ENCODE results near the gene HIVEP1.

HIVEP1 gene

DNA sequence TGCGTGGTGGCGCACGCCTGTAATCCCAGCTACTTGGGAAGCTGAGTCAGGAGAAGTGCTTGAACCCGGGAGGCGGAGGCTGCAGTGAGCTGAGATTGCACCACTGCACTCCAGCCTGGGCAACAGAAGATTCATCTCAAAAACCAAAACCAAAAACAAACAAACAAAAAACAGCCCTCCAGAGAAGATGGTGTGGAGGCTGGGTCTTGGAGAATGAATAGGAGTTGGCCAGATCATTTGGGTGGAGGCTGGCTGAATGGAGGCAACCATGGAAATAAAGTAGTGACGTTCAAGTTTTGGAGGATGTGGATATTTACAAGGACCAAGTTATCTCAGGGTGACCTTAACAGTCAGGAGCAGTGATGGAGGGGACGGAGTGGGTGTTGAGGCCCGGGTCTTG lies 24.7 kb downstream of the HIVEP1 start:
- TF ChIP-seq, protein P1, sequence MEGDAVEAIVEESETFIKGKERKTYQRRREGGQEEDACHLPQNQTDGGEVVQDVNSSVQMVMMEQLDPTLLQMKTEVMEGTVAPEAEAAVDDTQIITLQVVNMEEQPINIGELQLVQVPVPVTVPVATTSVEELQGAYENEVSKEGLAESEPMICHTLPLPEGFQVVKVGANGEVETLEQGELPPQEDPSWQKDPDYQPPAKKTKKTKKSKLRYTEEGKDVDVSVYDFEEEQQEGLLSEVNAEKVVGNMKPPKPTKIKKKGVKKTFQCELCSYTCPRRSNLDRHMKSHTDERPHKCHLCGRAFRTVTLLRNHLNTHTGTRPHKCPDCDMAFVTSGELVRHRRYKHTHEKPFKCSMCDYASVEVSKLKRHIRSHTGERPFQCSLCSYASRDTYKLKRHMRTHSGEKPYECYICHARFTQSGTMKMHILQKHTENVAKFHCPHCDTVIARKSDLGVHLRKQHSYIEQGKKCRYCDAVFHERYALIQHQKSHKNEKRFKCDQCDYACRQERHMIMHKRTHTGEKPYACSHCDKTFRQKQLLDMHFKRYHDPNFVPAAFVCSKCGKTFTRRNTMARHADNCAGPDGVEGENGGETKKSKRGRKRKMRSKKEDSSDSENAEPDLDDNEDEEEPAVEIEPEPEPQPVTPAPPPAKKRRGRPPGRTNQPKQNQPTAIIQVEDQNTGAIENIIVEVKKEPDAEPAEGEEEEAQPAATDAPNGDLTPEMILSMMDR (IDR thresholded peaks at IDR 0.05; ENCODE audit: low read depth, low read length) = no peak
- H3K9me3 ChIP-seq = no peaks in the 10 kb centered on the region
- no peak overlapping the region for H3K4me3 ChIP-seq (ENCODE audit: low read depth, low read length)
- DNase-seq = no peak
- H3K4me1 ChIP-seq = no peaks in the 10 kb centered on the region; the same call in 1 of the 2 replicates
- no peaks in the 10 kb centered on the region for H3K27me3 ChIP-seq
- no peaks in the 10 kb centered on the region for H3K36me3 ChIP-seq

DNA sequence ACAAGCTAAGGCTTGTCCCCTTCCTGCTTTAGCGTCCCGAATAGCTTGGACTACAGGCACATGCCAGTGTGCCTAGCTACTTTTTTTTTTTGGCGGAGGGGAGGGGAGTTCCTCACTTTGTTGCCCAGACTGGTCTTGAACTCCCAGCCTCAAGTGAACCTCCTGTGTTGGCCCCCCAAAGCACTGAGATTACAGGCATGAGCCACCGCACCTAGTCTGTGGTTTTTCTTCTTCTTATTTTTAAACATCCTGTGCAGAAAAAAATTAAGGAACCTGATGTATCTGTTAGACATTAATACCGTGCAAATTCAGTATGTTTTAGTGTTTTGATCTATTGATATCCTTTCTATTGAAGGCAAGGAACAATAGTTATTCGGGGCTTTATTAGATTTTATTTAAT lies 25.7 kb downstream of the HIVEP1 start:
- no peak overlapping the region for H3K4me3 ChIP-seq (ENCODE audit: low read depth, low read length)
- H3K9me3 ChIP-seq = no peaks in the 10 kb centered on the region
- H3K4me1 ChIP-seq = no peaks in the 10 kb centered on the region; the same call in 1 of the 2 replicates
- no peaks in the 10 kb centered on the region for H3K27me3 ChIP-seq
- no peaks in the 10 kb centered on the region for H3K36me3 ChIP-seq
- TF ChIP-seq, protein P1 (IDR thresholded peaks at IDR 0.05; ENCODE audit: low read depth, low read length) = no peak
- DNase-seq = no peak

DNA sequence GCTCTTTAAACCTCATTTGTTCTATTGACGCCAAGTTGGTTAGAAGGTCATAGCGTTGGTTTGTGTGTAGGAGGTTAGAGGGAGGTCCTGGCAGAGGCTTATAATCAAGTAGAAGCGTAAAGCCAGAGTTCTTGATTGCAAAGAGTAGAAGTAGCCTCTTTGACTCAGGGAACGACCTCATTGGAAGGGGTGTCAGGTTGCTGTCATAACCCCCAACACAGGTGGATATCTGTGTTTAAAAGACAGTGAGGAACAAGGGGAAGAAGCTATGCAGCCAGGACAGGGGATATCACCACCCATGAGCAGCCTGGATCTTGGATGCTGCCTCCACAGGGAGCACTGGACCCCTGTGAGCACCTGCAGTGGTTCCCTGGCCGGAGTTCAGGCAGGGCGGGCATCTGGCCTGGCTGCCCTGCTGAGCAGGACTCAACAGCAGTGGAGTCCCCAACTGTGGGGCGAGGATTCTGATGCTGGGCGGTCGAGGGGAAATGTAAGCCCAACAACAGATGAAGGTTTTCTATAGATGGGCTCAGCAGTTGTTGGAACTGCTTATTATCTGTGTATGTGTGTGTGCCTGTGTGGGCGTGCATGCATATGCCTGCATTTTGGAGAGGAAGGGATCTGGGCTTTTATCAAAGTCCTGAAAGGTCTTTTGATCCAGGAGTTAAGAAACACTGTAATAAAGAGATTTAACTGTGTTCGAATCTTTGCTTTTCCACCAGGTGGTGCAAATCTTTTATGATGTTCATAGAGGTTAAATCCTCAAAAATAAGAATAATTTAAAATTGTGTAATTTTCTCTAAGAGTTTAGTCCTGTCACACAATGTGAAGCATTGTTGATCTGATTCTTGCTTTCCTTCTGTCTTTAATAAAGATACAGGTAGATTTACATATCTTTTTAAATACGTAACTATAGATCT lies 27.7 kb downstream of the HIVEP1 start:
- TF ChIP-seq, protein P1 (IDR thresholded peaks at IDR 0.05; ENCODE audit: low read depth, low read length) = no peak
- Histone ChIP-seq H3K4me1 (no peaks in the 10 kb centered on the region; the same call in 1 of the 2 replicates), H3K27me3 (no peaks in the 10 kb centered on the region), H3K9me3 (no peaks in the 10 kb centered on the region), H3K4me3 (ENCODE audit: low read depth, low read length) (no peak overlapping the region), H3K36me3 (no peaks in the 10 kb centered on the region)
- DNase-seq = no peak

DNA sequence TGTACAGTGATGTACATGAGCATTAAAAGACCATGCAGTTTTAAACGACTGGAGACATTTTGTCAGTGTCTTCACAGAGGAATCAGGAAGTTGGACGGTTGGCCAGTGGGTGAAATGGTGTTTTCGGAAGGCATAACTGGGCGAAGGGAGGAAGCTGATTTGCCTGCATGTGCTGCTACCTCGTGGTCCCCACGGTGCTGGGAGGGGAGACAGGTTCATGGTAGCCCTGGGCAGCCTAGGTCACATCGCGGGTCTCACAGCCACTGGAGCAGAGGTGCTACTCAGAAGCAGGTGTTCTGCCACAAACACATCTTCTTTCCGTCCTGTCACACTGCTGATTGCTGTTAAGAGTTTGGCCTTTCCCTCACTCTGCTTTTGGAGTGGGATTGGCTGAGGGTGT lies 35.2 kb downstream of the HIVEP1 start:
- DNase-seq = no peak
- TF ChIP-seq, protein P1 (IDR thresholded peaks at IDR 0.05; ENCODE audit: low read depth, low read length) = no peak
- Histone ChIP-seq H3K36me3 (no peaks in the 10 kb centered on the region), H3K4me3 (ENCODE audit: low read depth, low read length) (no peak overlapping the region), H3K27me3 (no peaks in the 10 kb centered on the region), H3K9me3 (no peaks in the 10 kb centered on the region), H3K4me1 (no peaks in the 10 kb centered on the region)

DNA sequence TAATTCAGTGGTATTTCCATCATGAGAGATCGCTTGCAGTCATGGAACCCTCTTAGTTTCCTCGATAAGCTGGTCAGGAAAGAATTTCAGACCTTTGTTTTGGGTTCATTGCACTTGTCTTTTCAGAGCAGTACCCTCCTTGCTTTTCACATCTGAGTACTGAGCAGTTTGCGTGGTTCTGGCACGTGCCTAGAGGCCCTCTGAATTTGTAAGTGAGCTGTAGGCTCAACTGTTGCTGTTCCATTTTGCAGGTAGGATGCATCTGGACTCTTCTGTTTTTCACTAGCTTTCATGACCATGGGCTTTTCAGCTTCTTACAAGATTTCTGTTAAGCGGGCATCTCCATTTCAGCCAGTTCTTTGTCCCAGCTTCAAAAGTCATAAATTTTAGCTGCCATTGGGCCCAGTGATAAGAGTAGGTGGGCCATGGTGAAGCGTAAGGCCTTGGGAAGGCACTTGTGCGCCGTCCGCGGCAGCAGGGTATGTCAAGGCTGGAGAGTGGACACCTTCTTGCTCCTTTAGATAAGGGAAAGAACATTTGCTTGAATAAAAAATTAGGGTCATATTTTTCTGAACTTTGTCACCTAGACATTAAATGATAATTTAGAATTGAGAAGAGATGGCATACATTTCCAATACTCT lies 35.8 kb downstream of the HIVEP1 start:
- Histone ChIP-seq H3K4me1 (no peaks in the 10 kb centered on the region), H3K9me3 (no peaks in the 10 kb centered on the region), H3K4me3 (ENCODE audit: low read depth, low read length) (no peak overlapping the region), H3K36me3 (no peaks in the 10 kb centered on the region), H3K27me3 (no peaks in the 10 kb centered on the region)
- TF ChIP-seq, protein P1 (IDR thresholded peaks at IDR 0.05; ENCODE audit: low read depth, low read length) = no peak
- no peak for DNase-seq

DNA sequence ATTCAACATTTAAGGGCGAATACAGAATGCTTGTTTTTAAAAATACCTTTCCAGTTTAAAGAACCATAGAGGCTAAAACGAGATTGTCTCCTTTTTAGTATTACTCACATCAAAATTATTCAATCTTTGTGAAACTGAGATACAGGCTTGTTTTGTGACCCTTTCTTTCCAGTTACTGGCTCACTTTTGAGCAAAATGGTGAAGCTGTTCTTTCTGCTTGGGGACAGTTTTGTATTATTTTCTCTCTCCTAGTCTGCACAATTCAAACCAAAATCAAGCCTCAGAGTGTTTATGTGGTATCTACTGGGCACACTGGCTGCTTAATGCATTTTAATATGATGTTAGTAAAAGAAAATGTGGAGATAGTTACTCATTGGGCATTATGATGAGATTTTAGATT lies 36.5 kb downstream of the HIVEP1 start:
- no peak for DNase-seq
- Histone ChIP-seq H3K4me3 (ENCODE audit: low read depth, low read length) (no peak overlapping the region), H3K36me3 (no peaks in the 10 kb centered on the region), H3K4me1 (no peaks in the 10 kb centered on the region), H3K27me3 (no peaks in the 10 kb centered on the region), H3K9me3 (no peaks in the 10 kb centered on the region)
- TF ChIP-seq, protein P1 (IDR thresholded peaks at IDR 0.05; ENCODE audit: low read depth, low read length) = no peak

Data from BE2C (cell line).